ENCODE measurements around the gene TACC3.
A peak's percentile ranks its signal among the peaks of the same experiment; 100 is the strongest.

Gene TACC3

DNA sequence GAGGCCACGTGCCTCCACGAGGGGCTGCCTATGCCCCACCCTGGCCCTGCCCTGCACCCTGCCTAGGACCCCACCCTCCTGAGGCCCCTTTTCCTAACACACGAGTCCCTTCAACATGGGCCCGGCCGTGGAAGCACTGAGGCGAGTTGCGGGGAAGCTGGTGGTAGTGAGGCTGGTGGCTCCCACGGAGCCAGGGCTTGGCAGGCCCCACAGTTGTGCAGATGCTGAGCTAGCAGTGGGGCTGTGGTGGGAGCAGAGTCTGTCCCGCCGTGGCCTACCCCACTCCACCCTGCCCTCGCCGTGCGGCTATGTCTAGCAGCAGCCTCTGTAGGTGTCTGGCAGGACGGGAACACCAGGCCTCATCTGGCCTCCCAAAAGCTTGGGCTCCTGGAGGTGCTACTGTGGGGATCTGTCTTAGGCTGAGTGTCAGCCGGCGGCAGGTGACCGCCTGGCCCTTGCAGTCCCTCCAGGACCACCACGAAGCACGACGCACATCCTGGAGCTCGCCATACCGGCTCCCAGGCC lies 18.8 kb downstream of the TACC3 start:
- no peak overlapping the region for H3K27ac ChIP-seq (ENCODE audit: low read depth, low read length)
- H3K27me3 ChIP-seq (ENCODE audit: control insufficient read depth, insufficient read depth, low read length) = no peaks in the 10 kb centered on the region
- peaks cover 93% of the 10 kb centered on the region for H3K36me3 ChIP-seq (ENCODE audit: control insufficient read depth, insufficient read depth, low read length)
- H3K9me3 ChIP-seq (ENCODE audit: control insufficient read depth, insufficient read depth, low read length) = peaks cover 16% of the 10 kb centered on the region
- no peaks in the 10 kb centered on the region for H3K4me1 ChIP-seq (ENCODE audit: control insufficient read depth, insufficient read depth, low read length)
- no peak overlapping the region for H3K4me3 ChIP-seq (ENCODE audit: low read depth, low read length)
- no peak overlapping the region for H3K9ac ChIP-seq (ENCODE audit: low read depth, low read length)

DNA sequence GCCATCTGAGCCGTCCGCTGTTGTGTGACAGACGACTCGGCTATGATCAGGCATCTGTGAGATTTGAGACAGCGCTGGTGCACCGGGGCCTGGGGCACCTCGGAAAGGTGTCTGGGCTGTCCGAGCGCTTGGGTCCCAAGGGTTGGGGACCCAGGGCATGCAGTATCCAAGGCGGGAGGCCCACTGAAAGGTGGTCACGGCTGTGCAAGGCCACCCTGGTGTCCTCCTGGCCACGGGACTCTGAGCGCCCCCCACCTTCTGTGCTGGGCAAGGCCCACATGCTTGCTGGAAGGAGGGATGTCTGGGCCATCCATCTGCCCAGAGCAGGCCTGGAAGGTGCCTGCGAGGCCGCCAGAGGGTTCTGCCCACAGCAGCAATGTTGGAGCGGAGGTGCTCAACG lies 19.9 kb downstream of the TACC3 start:
- Histone ChIP-seq H3K9ac (ENCODE audit: low read depth, low read length) (no peak overlapping the region), H3K27ac (ENCODE audit: low read depth, low read length) (no peak overlapping the region), H3K4me1 (ENCODE audit: control insufficient read depth, insufficient read depth, low read length) (no peaks in the 10 kb centered on the region), H3K9me3 (ENCODE audit: control insufficient read depth, insufficient read depth, low read length) (peaks cover 16% of the 10 kb centered on the region), H3K27me3 (ENCODE audit: control insufficient read depth, insufficient read depth, low read length) (no peaks in the 10 kb centered on the region), H3K36me3 (ENCODE audit: control insufficient read depth, insufficient read depth, low read length) (peaks cover 84% of the 10 kb centered on the region), H3K4me3 (ENCODE audit: low read depth, low read length) (no peak overlapping the region)

DNA sequence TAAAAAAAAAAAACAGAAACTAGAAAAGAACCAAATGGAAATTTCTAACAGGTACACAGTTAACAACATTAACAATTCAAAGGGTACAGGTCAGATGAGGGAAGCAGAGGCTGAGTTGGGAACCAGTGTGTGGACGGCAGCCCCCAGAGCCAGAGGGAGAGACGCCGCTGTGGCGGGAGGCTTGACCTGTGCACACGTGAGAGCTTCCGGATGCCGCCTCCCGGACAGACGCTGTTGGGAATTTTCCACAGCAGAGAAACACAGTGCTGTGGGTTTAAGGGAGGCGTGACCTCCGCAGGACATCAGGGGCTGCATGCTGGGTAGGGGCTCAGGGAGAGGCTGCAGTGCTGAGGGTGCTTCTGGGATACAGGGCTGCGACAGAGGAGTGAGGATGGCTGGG lies 22.2 kb downstream of the TACC3 start:
- H3K27me3 ChIP-seq (ENCODE audit: control insufficient read depth, insufficient read depth, low read length) = no peaks in the 10 kb centered on the region
- no peak overlapping the region for H3K4me3 ChIP-seq (ENCODE audit: low read depth, low read length)
- peaks cover 61% of the 10 kb centered on the region for H3K36me3 ChIP-seq (ENCODE audit: control insufficient read depth, insufficient read depth, low read length)
- no peak overlapping the region for H3K27ac ChIP-seq (ENCODE audit: low read depth, low read length)
- H3K9ac ChIP-seq (ENCODE audit: low read depth, low read length) = no peak overlapping the region
- H3K4me1 ChIP-seq (ENCODE audit: control insufficient read depth, insufficient read depth, low read length) = no peaks in the 10 kb centered on the region
- 0 out of 2 replicates have a peak, but pooled peaks cover 2% of the 10 kb centered on the region for H3K9me3 ChIP-seq (ENCODE audit: control insufficient read depth, insufficient read depth, low read length)

DNA sequence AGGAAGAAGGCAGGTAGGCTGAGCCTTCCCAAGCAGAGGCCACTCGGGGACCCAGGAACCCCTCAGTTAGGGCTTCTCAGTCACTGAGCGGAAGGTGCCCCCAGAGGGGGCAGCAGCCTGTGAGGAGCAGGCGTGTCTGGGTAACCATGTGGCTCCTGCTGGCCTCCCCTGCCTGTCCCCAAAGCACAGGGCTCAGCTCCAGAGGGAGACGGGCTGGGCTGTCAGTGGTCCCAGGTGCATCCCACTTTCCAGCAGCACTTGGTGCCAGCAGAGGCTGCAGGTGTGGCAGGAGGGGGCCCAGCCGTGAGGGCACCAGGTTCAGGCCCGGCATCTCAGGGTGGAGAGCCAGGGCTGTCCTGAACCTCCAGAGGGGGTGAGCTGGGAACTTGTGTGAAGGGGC lies 22.7 kb downstream of the TACC3 start:
- Histone ChIP-seq H3K36me3 (ENCODE audit: control insufficient read depth, insufficient read depth, low read length) (peaks cover 57% of the 10 kb centered on the region), H3K27ac (ENCODE audit: low read depth, low read length) (no peak overlapping the region)

DNA sequence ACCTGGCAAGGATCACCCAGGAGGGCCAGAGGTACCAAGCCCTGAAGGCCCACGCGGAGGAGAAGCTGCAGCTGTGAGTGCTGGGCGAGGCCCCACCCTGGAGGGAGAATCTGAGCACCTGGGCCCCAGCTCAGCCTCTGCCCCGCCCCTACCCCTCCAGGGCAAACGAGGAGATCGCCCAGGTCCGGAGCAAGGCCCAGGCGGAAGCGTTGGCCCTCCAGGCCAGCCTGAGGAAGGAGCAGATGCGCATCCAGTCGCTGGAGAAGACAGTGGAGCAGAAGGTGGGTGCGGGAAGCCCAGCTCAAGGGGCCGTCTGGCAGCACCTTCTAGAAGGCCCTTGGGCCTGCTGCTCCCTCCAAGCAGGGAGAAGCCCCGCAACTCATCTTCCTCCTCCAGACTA lies 23.2 kb downstream of the TACC3 start:
- no peaks in the 10 kb centered on the region for H3K4me1 ChIP-seq (ENCODE audit: control insufficient read depth, insufficient read depth, low read length)
- peaks cover 51% of the 10 kb centered on the region for H3K36me3 ChIP-seq (ENCODE audit: control insufficient read depth, insufficient read depth, low read length)
- H3K27ac ChIP-seq (ENCODE audit: low read depth, low read length) = no peak overlapping the region
- H3K9me3 ChIP-seq (ENCODE audit: control insufficient read depth, insufficient read depth, low read length) = no peaks in the 10 kb centered on the region
- H3K4me3 ChIP-seq (ENCODE audit: low read depth, low read length) = no peak overlapping the region
- no peak overlapping the region for H3K9ac ChIP-seq (ENCODE audit: low read depth, low read length)
- no peaks in the 10 kb centered on the region for H3K27me3 ChIP-seq (ENCODE audit: control insufficient read depth, insufficient read depth, low read length)

More for the DNA sequence above, 22.7 kb downstream of the TACC3 start:
- Histone ChIP-seq H3K4me1 (ENCODE audit: control insufficient read depth, insufficient read depth, low read length) (no peaks in the 10 kb centered on the region), H3K4me3 (ENCODE audit: low read depth, low read length) (no peak overlapping the region), H3K9me3 (ENCODE audit: control insufficient read depth, insufficient read depth, low read length) (no peaks in the 10 kb centered on the region), H3K27me3 (ENCODE audit: control insufficient read depth, insufficient read depth, low read length) (no peaks in the 10 kb centered on the region), H3K9ac (ENCODE audit: low read depth, low read length) (no peak overlapping the region)

DNA sequence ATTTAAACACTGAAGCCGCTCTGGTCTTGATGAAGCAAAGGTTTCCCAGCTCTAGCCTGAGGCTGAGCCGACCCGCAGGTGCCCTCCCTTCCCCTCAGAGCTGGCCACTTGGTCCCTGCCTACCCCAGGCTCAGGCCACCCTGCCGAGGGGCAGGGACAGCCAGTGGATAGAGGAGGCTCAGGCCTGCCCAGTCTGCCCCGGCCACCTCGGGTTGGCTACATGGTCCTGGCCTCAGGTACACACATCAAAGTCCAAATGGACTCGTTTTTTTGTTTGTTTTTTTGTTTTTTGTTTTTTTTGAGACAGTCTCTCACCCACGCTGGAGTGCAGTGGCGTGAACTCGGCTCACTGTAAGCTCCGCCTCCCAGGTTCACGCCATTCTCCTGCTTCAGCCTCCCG lies 23.8 kb downstream of the TACC3 start:
- no peaks in the 10 kb centered on the region for H3K4me1 ChIP-seq (ENCODE audit: control insufficient read depth, insufficient read depth, low read length)
- H3K27ac ChIP-seq (ENCODE audit: low read depth, low read length) = no peak overlapping the region
- no peaks in the 10 kb centered on the region for H3K9me3 ChIP-seq (ENCODE audit: control insufficient read depth, insufficient read depth, low read length)
- peaks cover 46% of the 10 kb centered on the region for H3K36me3 ChIP-seq (ENCODE audit: control insufficient read depth, insufficient read depth, low read length)
- H3K4me3 ChIP-seq (ENCODE audit: low read depth, low read length) = no peak overlapping the region
- H3K27me3 ChIP-seq (ENCODE audit: control insufficient read depth, insufficient read depth, low read length) = no peaks in the 10 kb centered on the region
- no peak overlapping the region for H3K9ac ChIP-seq (ENCODE audit: low read depth, low read length)

DNA sequence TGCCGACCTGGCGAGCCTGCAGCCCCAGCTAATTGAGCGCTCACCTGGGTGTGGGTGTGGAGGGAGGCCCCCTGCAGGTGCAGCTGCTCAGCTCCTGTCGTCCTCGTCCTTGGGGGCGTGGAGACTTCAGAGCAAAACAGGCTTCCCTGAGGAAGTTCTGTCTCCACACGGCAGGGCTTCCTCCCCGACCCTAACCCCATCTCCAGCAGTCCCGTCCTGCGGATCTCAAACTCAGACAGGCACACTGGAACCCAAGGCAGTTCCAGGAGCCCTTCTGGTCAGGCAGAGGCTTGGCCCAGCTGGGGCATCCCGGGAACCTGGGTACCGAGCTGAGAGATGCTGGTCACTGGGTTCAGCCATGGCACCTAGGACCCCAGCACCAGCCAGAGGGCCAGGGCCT lies 24.4 kb downstream of the TACC3 start:
- H3K36me3 ChIP-seq (ENCODE audit: control insufficient read depth, insufficient read depth, low read length) = peaks cover 41% of the 10 kb centered on the region
- peak overlapping the region; percentile 43 for H3K27ac ChIP-seq (ENCODE audit: low read depth, low read length)
- H3K9me3 ChIP-seq (ENCODE audit: control insufficient read depth, insufficient read depth, low read length) = no peaks in the 10 kb centered on the region
- no peaks in the 10 kb centered on the region for H3K27me3 ChIP-seq (ENCODE audit: control insufficient read depth, insufficient read depth, low read length)
- no peaks in the 10 kb centered on the region for H3K4me1 ChIP-seq (ENCODE audit: control insufficient read depth, insufficient read depth, low read length)
- no peak overlapping the region for H3K9ac ChIP-seq (ENCODE audit: low read depth, low read length)
- H3K4me3 ChIP-seq (ENCODE audit: low read depth, low read length) = no peak overlapping the region

DNA sequence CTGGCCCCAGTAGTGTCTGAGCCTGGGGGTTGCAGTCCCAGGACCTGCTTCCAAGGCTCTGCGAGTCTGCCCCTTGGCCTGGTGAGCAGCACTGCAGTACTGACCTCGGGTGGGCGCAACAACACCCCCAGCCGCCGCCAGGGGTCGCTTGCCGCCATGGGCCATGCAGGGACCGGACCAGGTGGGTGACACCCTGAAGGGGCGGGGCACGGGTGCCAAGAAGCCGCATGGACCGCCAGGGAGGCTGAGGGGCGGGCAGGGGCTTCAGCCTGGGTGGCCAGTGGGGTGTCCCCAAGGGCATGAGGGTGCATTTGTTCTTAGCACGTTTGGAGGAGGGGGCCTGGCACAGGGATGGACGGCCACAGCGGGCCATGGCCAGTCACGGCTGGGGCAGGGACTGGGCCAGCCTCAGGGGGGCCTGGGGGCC lies 25.0 kb downstream of the TACC3 start:
- peaks cover 35% of the 10 kb centered on the region for H3K36me3 ChIP-seq (ENCODE audit: control insufficient read depth, insufficient read depth, low read length)
- H3K27me3 ChIP-seq (ENCODE audit: control insufficient read depth, insufficient read depth, low read length) = no peaks in the 10 kb centered on the region
- no peak overlapping the region for H3K9ac ChIP-seq (ENCODE audit: low read depth, low read length)
- no peaks in the 10 kb centered on the region for H3K4me1 ChIP-seq (ENCODE audit: control insufficient read depth, insufficient read depth, low read length)
- peak overlapping the region; percentile 43 for H3K27ac ChIP-seq (ENCODE audit: low read depth, low read length)
- H3K9me3 ChIP-seq (ENCODE audit: control insufficient read depth, insufficient read depth, low read length) = no peaks in the 10 kb centered on the region
- H3K4me3 ChIP-seq (ENCODE audit: low read depth, low read length) = no peak overlapping the region

DNA sequence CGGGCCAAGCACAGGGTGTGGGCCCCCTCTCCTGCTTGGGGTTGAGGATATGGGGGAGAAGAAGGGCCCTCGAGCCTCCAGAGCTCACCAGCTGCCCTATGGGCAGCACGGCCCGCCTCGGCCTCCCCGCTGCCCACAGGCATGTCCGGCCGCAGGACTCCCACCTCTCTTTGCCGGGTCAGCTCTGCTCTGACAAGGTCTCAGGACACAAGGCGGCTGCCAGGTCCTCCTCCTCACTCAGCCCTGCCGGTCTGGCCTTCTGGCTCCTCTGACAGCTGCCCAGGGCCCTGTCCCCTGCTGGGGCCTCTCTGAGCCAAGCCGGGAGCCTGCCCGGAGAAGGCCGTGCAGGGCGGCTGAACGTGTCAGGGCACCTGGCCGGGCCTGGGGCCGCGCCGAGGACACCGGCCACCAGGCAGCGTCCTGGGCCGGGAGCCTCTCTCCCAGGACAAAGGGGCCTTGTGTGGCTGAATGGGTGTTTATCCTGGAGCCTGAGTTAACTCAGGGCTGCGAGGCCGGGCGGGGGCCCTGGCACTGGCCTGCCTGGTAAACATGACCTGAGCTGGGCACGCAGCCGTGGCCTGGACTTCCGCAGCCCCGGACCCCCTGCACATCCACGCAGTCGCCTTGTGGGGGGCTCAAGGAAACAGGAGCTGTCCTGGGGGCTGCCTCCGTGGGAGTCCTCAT lies 25.7 kb downstream of the TACC3 start:
- Histone ChIP-seq H3K27me3 (ENCODE audit: control insufficient read depth, insufficient read depth, low read length) (no peaks in the 10 kb centered on the region), H3K9me3 (ENCODE audit: control insufficient read depth, insufficient read depth, low read length) (no peaks in the 10 kb centered on the region), H3K4me3 (ENCODE audit: low read depth, low read length) (no peak overlapping the region), H3K4me1 (ENCODE audit: control insufficient read depth, insufficient read depth, low read length) (no peaks in the 10 kb centered on the region; the same call in 1 of the 2 replicates), H3K9ac (ENCODE audit: low read depth, low read length) (no peak overlapping the region), H3K36me3 (ENCODE audit: control insufficient read depth, insufficient read depth, low read length) (peaks cover 27% of the 10 kb centered on the region), H3K27ac (ENCODE audit: low read depth, low read length) (no peak overlapping the region)

DNA sequence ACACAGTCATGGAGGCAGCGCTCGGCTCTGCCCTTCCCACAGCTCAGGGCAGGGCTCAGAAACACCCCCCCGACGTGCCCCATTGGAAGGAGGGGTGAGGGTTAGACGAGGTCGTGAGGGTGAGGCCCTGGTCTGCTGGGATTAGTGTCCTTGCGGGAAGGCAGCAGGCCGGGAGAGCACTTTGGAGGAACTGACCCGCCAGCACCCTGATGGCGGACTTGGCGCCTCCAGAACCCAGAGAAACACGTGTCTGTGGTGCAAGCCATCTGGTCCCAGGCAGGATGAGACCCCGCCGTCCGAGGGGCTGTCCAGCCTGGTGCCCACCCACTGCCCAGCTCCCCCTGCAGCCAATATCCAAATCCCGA lies 26.3 kb downstream of the TACC3 start:
- Histone ChIP-seq H3K36me3 (ENCODE audit: control insufficient read depth, insufficient read depth, low read length) (peaks cover 24% of the 10 kb centered on the region), H3K9me3 (ENCODE audit: control insufficient read depth, insufficient read depth, low read length) (no peaks in the 10 kb centered on the region), H3K27ac (ENCODE audit: low read depth, low read length) (no peak overlapping the region), H3K9ac (ENCODE audit: low read depth, low read length) (no peak overlapping the region), H3K27me3 (ENCODE audit: control insufficient read depth, insufficient read depth, low read length) (no peaks in the 10 kb centered on the region), H3K4me3 (ENCODE audit: low read depth, low read length) (no peak overlapping the region), H3K4me1 (ENCODE audit: control insufficient read depth, insufficient read depth, low read length) (no peaks in the 10 kb centered on the region; the same call in 1 of the 2 replicates)

DNA sequence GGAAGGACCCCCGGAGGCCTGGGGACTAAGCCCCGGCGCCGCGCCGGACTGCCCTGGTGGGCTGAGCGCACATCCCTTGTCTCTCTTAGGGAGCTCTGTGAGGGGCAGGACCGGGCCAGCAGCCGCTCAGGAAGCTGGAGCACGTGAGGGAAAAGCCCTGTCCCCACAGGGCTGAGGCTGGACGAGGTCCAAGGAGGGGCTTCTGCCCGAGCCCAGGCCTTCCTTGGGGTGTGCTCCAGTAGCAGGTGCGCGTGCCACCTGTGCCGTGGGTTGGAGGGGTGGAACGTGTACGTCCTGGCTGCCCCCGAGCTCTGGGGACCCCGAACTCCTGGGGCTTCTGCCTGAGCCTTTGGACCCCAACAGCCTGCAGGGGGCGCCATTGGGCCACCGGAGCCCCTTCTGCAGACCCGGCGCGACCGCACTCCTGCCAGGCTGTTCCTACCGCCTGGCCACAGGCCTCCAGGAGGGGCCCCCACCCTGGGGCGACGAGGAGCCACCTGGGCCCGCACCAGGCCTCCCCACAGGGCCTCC lies 27.2 kb downstream of the TACC3 start:
- Histone ChIP-seq H3K4me3 (ENCODE audit: low read depth, low read length) (no peak overlapping the region; the same call in 1 of the 2 replicates), H3K27ac (ENCODE audit: low read depth, low read length) (no peak overlapping the region), H3K4me1 (ENCODE audit: control insufficient read depth, insufficient read depth, low read length) (no peaks in the 10 kb centered on the region; the same call in 1 of the 2 replicates), H3K36me3 (ENCODE audit: control insufficient read depth, insufficient read depth, low read length) (peaks cover 18% of the 10 kb centered on the region), H3K9ac (ENCODE audit: low read depth, low read length) (no peak overlapping the region), H3K27me3 (ENCODE audit: control insufficient read depth, insufficient read depth, low read length) (no peaks in the 10 kb centered on the region), H3K9me3 (ENCODE audit: control insufficient read depth, insufficient read depth, low read length) (no peaks in the 10 kb centered on the region)
